Central memory CD8-positive, alpha-beta T cell (primary cell): Measurements from ENCODE around the gene COPE.
A peak's percentile ranks its signal among the peaks of the same experiment; 100 is the strongest.
"Not testable (repeated sequence)": the region's sequence is repeated elsewhere in the genome, so short reads cannot be mapped to it uniquely, and the experiment has no call there.

Source experiments
- ATAC-seq: fragments of 150-1000 bp; cut with Tn5 transposase; replicated peaks from 2 replicates; pipeline ENCODE4 v1.10.0; 2022; ENCODE audit warnings: mild to moderate bottlenecking, moderate FRiP score, moderate number of reproducible peaks; ENCODE audit not compliant: poor library complexity, severe bottlenecking; ENCODE audit errors: extremely low read depth
- DNase-seq, 2 donors: peaks; one replicate each; pipeline ENCODE4 v3.0.0; 2021; ENCODE audit warnings: low spot score in 2 of 2
- H3K27ac Mint-ChIP-seq: one replicate; pipeline ENCODE4 v1.8.0; 2022; ENCODE audit warnings: low read depth, mild to moderate bottlenecking, moderate library complexity, mixed read lengths
- H3K27me3 Mint-ChIP-seq: one replicate; pipeline ENCODE4 v1.8.0; 2022; ENCODE audit warnings: mixed read lengths
- H3K36me3 Mint-ChIP-seq: one replicate; pipeline ENCODE4 v1.8.0; 2022; ENCODE audit warnings: mild to moderate bottlenecking, moderate library complexity, mixed read lengths; ENCODE audit not compliant: insufficient read depth
- H3K4me1 Mint-ChIP-seq: one replicate; pipeline ENCODE4 v1.8.0; 2022; ENCODE audit warnings: mixed read lengths
- H3K4me3 Mint-ChIP-seq: one replicate; pipeline ENCODE4 v1.8.0; 2022; ENCODE audit warnings: mild to moderate bottlenecking, moderate library complexity, mixed read lengths
- H3K9me3 Mint-ChIP-seq: one replicate; pipeline ENCODE4 v1.8.0; 2022; ENCODE audit warnings: mixed read lengths

The COPE gene

GRCh38 chr19:18919086-18919899 lies at the start of gene COPE, which contains the start of gene DDX49:
Gene COPE (minus strand): TSS chr19:18919387. CDS start chr19:18919348, 39 bp downstream.
Gene DDX49 (plus strand): TSS chr19:18919715. CDS start chr19:18919742, 27 bp downstream.
- peak; percentile 94 to 98 for DNase-seq
- H3K27me3 Mint-ChIP-seq: no peaks in the 10 kb centered on the region
- H3K9me3 Mint-ChIP-seq: no peaks in the 10 kb centered on the region
- H3K36me3 Mint-ChIP-seq: peaks cover 31% of the 10 kb centered on the region
- peaks cover 36% of the 10 kb centered on the region for H3K4me1 Mint-ChIP-seq
- peak within 1 kb of the TSS; percentile 81 for H3K27ac Mint-ChIP-seq
- peak within 1 kb of the TSS; percentile 79 for H3K4me3 Mint-ChIP-seq
- peak; percentile 92 for ATAC-seq

- Mint-ChIP-seq H3K27ac (no peak overlapping the region), H3K9me3 (no peaks in the 10 kb centered on the region), H3K36me3 (peaks cover 4% of the 10 kb centered on the region), H3K4me1 (no peaks in the 10 kb centered on the region), H3K27me3 (peaks cover 20% of the 10 kb centered on the region), H3K4me3 (no peak overlapping the region)
- ATAC-seq (no peak), DNase-seq (no peak)
Measured at GRCh38 chr19:18967358-18968146, 48.4 kb upstream of the COPE start.

GRCh38 chr19:18966307-18966706 lies 47.1 kb upstream of the COPE start:
- no peak overlapping the region for H3K27ac Mint-ChIP-seq

GRCh38 chr19:18964121-18964520 lies 44.9 kb upstream of the COPE start:
- Mint-ChIP-seq H3K27ac (no peak overlapping the region), H3K4me3 (no peak overlapping the region), H3K27me3 (peaks cover 38% of the 10 kb centered on the region), H3K36me3 (peaks cover under 1% of the 10 kb centered on the region), H3K9me3 (no peaks in the 10 kb centered on the region), H3K4me1 (peaks cover 13% of the 10 kb centered on the region)
- no peak for DNase-seq
- no peak for ATAC-seq

More at GRCh38 chr19:18966307-18966706, 47.1 kb upstream of the COPE start:
- Mint-ChIP-seq H3K4me3 (no peak overlapping the region), H3K27me3 (peaks cover 32% of the 10 kb centered on the region), H3K4me1 (peaks cover 12% of the 10 kb centered on the region), H3K9me3 (no peaks in the 10 kb centered on the region), H3K36me3 (peaks cover 4% of the 10 kb centered on the region)
- ATAC-seq (no peak), DNase-seq (no peak)

GRCh38 chr19:18961767-18962620 lies 42.8 kb upstream of the COPE start:
- H3K9me3 Mint-ChIP-seq: no peaks in the 10 kb centered on the region
- H3K36me3 Mint-ChIP-seq: no peaks in the 10 kb centered on the region
- H3K4me1 Mint-ChIP-seq: peaks cover 13% of the 10 kb centered on the region
- H3K27ac Mint-ChIP-seq: no peak overlapping the region
- no peak overlapping the region for H3K4me3 Mint-ChIP-seq
- DNase-seq (no peak), ATAC-seq (peak; percentile 46)
- H3K27me3 Mint-ChIP-seq: peaks cover 38% of the 10 kb centered on the region

GRCh38 chr19:18960370-18960769 lies 41.2 kb upstream of the COPE start:
- peaks cover 13% of the 10 kb centered on the region for H3K4me1 Mint-ChIP-seq
- DNase-seq (no peak), ATAC-seq (no peak)
- no peaks in the 10 kb centered on the region for H3K36me3 Mint-ChIP-seq
- no peaks in the 10 kb centered on the region for H3K9me3 Mint-ChIP-seq
- no peak overlapping the region for H3K4me3 Mint-ChIP-seq
- H3K27me3 Mint-ChIP-seq: peaks cover 29% of the 10 kb centered on the region
- no peak overlapping the region for H3K27ac Mint-ChIP-seq

- H3K36me3 Mint-ChIP-seq: no peaks in the 10 kb centered on the region
- no peaks in the 10 kb centered on the region for H3K4me1 Mint-ChIP-seq
- no peaks in the 10 kb centered on the region for H3K9me3 Mint-ChIP-seq
- no peak overlapping the region for H3K4me3 Mint-ChIP-seq
- no peak overlapping the region for H3K27ac Mint-ChIP-seq
- no peaks in the 10 kb centered on the region for H3K27me3 Mint-ChIP-seq
- ATAC-seq: no peak
- DNase-seq: no peak
Measured at GRCh38 chr19:18955042-18955441, 35.9 kb upstream of the COPE start.

- Mint-ChIP-seq H3K4me3 (no peak overlapping the region), H3K27ac (no peak overlapping the region), H3K27me3 (no peaks in the 10 kb centered on the region), H3K36me3 (no peaks in the 10 kb centered on the region), H3K4me1 (no peaks in the 10 kb centered on the region), H3K9me3 (no peaks in the 10 kb centered on the region)
- DNase-seq: no peak
- ATAC-seq: no peak
Measured at GRCh38 chr19:18954094-18954493, 34.9 kb upstream of the COPE start.

GRCh38 chr19:18952364-18953003 lies 33.3 kb upstream of the COPE start:
- H3K36me3 Mint-ChIP-seq, H3K4me3 Mint-ChIP-seq, H3K27ac Mint-ChIP-seq, DNase-seq, H3K9me3 Mint-ChIP-seq, H3K27me3 Mint-ChIP-seq, H3K4me1 Mint-ChIP-seq, ATAC-seq: not testable (repeated sequence)

- no peak overlapping the region for H3K4me3 Mint-ChIP-seq
- H3K4me1 Mint-ChIP-seq: no peaks in the 10 kb centered on the region
- H3K27ac Mint-ChIP-seq: no peak overlapping the region
- ATAC-seq (no peak), DNase-seq (no peak)
- H3K27me3 Mint-ChIP-seq: peaks cover 2% of the 10 kb centered on the region
- no peaks in the 10 kb centered on the region for H3K36me3 Mint-ChIP-seq
- no peaks in the 10 kb centered on the region for H3K9me3 Mint-ChIP-seq
Measured at GRCh38 chr19:18951721-18952281, 32.6 kb upstream of the COPE start.

GRCh38 chr19:18949858-18950257 lies 30.7 kb upstream of the COPE start:
- ATAC-seq (no peak), DNase-seq (no peak)
- H3K4me1 Mint-ChIP-seq: peaks cover 6% of the 10 kb centered on the region
- H3K27ac Mint-ChIP-seq: no peak overlapping the region
- peaks cover 12% of the 10 kb centered on the region for H3K27me3 Mint-ChIP-seq
- no peaks in the 10 kb centered on the region for H3K9me3 Mint-ChIP-seq
- H3K4me3 Mint-ChIP-seq: no peak overlapping the region
- no peaks in the 10 kb centered on the region for H3K36me3 Mint-ChIP-seq
